Mesenchymal stem cell (in vitro differentiated cells and primary cell): ENCODE results near the gene CTU2.

Experiments
- DNase-seq: peaks from one replicate; pipeline ENCODE4 v3.0.0-alpha.2; 2013
- H2AFZ ChIP-seq: one replicate; pipeline ENCODE4 v1.6.1; 2013; ENCODE audit warnings: low read depth, mild to moderate bottlenecking, control low read depth, inconsistent platforms, low read length, moderate library complexity
- H2AK5ac ChIP-seq: 2 replicates; pipeline ENCODE4 v1.6.1; 2013; ENCODE audit warnings: low read length, moderate library complexity, mild to moderate bottlenecking, inconsistent platforms; ENCODE audit not compliant: severe bottlenecking
- H2BK120ac ChIP-seq: one replicate; pipeline ENCODE4 v1.6.1; 2013; ENCODE audit warnings: low read depth, mild to moderate bottlenecking, inconsistent platforms, low read length, moderate library complexity
- H2BK12ac ChIP-seq, 2 experiments: one replicate each; pipeline ENCODE4 v1.6.1; 2013; ENCODE audit warnings: inconsistent platforms in 2 of 2, low read length in 2 of 2, mild to moderate bottlenecking in 2 of 2, moderate library complexity in 2 of 2, control low read depth in 1 of 2
- H2BK15ac ChIP-seq: one replicate; pipeline ENCODE4 v1.6.1; 2013; ENCODE audit warnings: mild to moderate bottlenecking, low read depth, inconsistent platforms; ENCODE audit not compliant: poor library complexity, severe bottlenecking
- H2BK5ac ChIP-seq: 2 replicates; pipeline ENCODE4 v1.6.1; 2013; ENCODE audit warnings: low read depth, mild to moderate bottlenecking, low read length, control low read depth, inconsistent platforms; ENCODE audit not compliant: poor library complexity, severe bottlenecking
- H3K14ac ChIP-seq, 2 experiments: one replicate each; pipeline ENCODE4 v1.6.1; 2013; ENCODE audit warnings: inconsistent platforms in 2 of 2, low read length in 2 of 2, control low read depth in 1 of 2, mild to moderate bottlenecking in 1 of 2, moderate library complexity in 1 of 2
- H3K18ac ChIP-seq, 2 experiments: one replicate each; pipeline ENCODE4 v1.6.1; 2013; ENCODE audit warnings: inconsistent platforms in 2 of 2, low read length in 2 of 2, control low read depth in 1 of 2, low read depth in 1 of 2, mild to moderate bottlenecking in 1 of 2
- H3K23ac ChIP-seq, 2 experiments: one replicate each; pipeline ENCODE4 v1.6.1; 2013; ENCODE audit warnings: inconsistent platforms in 2 of 2, low read length in 2 of 2, mild to moderate bottlenecking in 2 of 2, moderate library complexity in 2 of 2, control low read depth in 1 of 2
- H3K27ac ChIP-seq: 2 replicates; pipeline ENCODE4 v1.5.1; 2013; ENCODE audit warnings: mild to moderate bottlenecking, moderate library complexity, low read length, control low read depth, inconsistent platforms; ENCODE audit not compliant: poor library complexity, severe bottlenecking
- H3K27me3 ChIP-seq, 2 experiments: 2 replicates each; pipeline versions ENCODE4 v1.6.1 to v1.7.0; 2013; ENCODE audit warnings: low read length in 2 of 2, mild to moderate bottlenecking in 2 of 2, moderate library complexity in 2 of 2, control low read depth in 1 of 2, inconsistent platforms in 1 of 2; ENCODE audit not compliant: control insufficient read depth in 1 of 2, insufficient read depth in 1 of 2
- H3K36me3 ChIP-seq, 2 experiments: 2 replicates each; pipeline versions ENCODE4 v1.6.1 to v1.7.0; 2013; ENCODE audit warnings: low read length in 2 of 2, control low read depth in 1 of 2, inconsistent platforms in 1 of 2, low read depth in 1 of 2, mild to moderate bottlenecking in 1 of 2; ENCODE audit not compliant: insufficient read depth in 2 of 2, control insufficient read depth in 1 of 2
- H3K4ac ChIP-seq, 2 experiments: one replicate each; pipeline ENCODE4 v1.6.1; 2013; ENCODE audit warnings: inconsistent platforms in 2 of 2, low read length in 2 of 2, mild to moderate bottlenecking in 2 of 2, moderate library complexity in 2 of 2, control low read depth in 1 of 2, low read depth in 1 of 2
- H3K4me1 ChIP-seq: 2 replicates; pipeline ENCODE4 v1.6.1; 2013; ENCODE audit warnings: low read depth, low read length, control low read depth; ENCODE audit not compliant: control insufficient read depth, insufficient read depth
- H3K4me2 ChIP-seq: 2 replicates; pipeline ENCODE4 v1.6.1; 2013; ENCODE audit warnings: low read length, mild to moderate bottlenecking, inconsistent platforms; ENCODE audit not compliant: poor library complexity, severe bottlenecking
- H3K4me3 ChIP-seq, 2 experiments: 2 replicates each; pipeline versions ENCODE4 v1.5.1 to v1.7.0; 2013; ENCODE audit warnings: low read length in 2 of 2, mild to moderate bottlenecking in 2 of 2, control low read depth in 1 of 2, low read depth in 1 of 2; ENCODE audit not compliant: insufficient read depth in 1 of 2
- H3K79me1 ChIP-seq: replicated peaks from 2 replicates; pipeline ENCODE4 v1.6.1; 2013; ENCODE audit warnings: mild to moderate bottlenecking, control low read depth, low read length, inconsistent platforms; ENCODE audit not compliant: poor library complexity, severe bottlenecking
- H3K9ac ChIP-seq: 2 replicates; pipeline ENCODE4 v1.7.0; 2013; ENCODE audit warnings: mild to moderate bottlenecking, low read length, moderate library complexity
- H3K9me3 ChIP-seq: 2 replicates; pipeline ENCODE4 v1.7.0; 2013; ENCODE audit warnings: mild to moderate bottlenecking, low read length; ENCODE audit not compliant: control insufficient read depth
- H4K8ac ChIP-seq: one replicate; pipeline ENCODE4 v1.6.1; 2013; ENCODE audit warnings: inconsistent platforms, mild to moderate bottlenecking, low read length, moderate library complexity
- H4K91ac ChIP-seq: one replicate; pipeline ENCODE4 v1.6.1; 2013; ENCODE audit warnings: mild to moderate bottlenecking, low read length, inconsistent platforms
- WGBS: methylation state at CpG from one replicate; pipeline ENCODE4 v1.1.7; 2013; ENCODE audit warnings: mixed read lengths; 5-methylcytosine and 5-hydroxymethylcytosine counted together

Gene CTU2

GRCh38 chr16:88759976-88760350 is 53.7 kb downstream of the CTU2 start:
- H3K18ac ChIP-seq = peak overlapping the region in 1 of 2 experiments; percentile 65
- H4K8ac ChIP-seq = peak overlapping the region; percentile 88
- DNase-seq = no peak
- no peak overlapping the region for H3K4me3 ChIP-seq
- H2BK12ac ChIP-seq = peak overlapping the region; percentile 11 to 65
- H3K27me3 ChIP-seq = no peaks in the 10 kb centered on the region
- WGBS = 95% methylated on average over 22 of the region's 22 CpGs
- H3K4ac ChIP-seq = peak overlapping the region in 1 of 2 experiments; percentile 41
- peaks cover 73% of the 10 kb centered on the region for H3K4me1 ChIP-seq
- H3K4me2 ChIP-seq = no peak overlapping the region
- no peaks in the 10 kb centered on the region for H3K9me3 ChIP-seq
- H3K23ac ChIP-seq = no peak overlapping the region
- peak overlapping the region; percentile 64 for H2BK15ac ChIP-seq
- no peak overlapping the region for H2BK5ac ChIP-seq
- H3K36me3 ChIP-seq = peaks cover 8 to 40% of the 10 kb centered on the region in 2 experiments
- no peak overlapping the region for H3K14ac ChIP-seq
- H2AK5ac ChIP-seq = no peak overlapping the region
- H3K9ac ChIP-seq = no peak overlapping the region
- H2BK120ac ChIP-seq = no peak overlapping the region
- no peak overlapping the region for H3K27ac ChIP-seq
- no peak overlapping the region for H2AFZ ChIP-seq
- H4K91ac ChIP-seq = peak overlapping the region; percentile 84
- H3K79me1 ChIP-seq = peaks cover 36% of the 10 kb centered on the region

DNA sequence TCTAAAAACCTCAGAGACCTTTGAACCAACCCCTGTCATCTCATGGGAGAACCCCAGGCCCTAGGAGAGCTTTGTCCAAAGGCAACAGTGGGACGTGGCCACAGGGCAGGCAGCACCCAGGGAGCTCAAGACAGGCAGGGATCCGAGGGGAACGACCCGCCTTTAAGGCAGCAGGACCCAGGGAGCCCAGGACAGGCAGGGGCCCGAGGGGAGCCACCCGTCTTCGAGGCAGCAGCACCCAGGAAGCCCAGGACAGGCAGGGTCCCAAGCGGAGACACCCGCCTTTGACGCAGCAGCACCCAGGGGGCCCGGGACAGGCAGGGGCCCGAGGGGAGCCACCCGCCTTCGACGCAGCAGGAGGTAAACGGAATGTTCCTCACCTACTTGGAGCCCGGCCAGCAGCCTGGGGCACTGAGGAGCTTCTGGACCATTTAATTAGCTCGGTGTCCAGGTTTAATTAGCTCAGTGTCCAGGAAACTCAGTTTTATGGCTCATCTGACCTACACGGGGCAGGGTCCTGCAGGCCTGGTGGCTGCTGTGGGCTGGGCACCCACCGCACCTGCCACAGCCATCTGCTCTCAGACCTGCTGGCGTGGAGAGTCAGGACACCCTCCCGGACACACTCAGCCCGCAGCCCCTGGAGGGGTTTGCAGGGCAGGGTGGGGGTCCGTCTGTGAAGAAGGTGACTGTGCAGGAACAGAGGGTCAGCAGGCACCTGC is 54.3 kb downstream of the CTU2 start:
- peak overlapping the region; percentile 64 for H2BK15ac ChIP-seq
- H2BK12ac ChIP-seq = peak overlapping the region in 1 of 2 experiments; percentile 15
- H4K91ac ChIP-seq = peak overlapping the region; percentile 27
- H3K79me1 ChIP-seq = peaks cover 40% of the 10 kb centered on the region
- no peaks in the 10 kb centered on the region for H3K27me3 ChIP-seq
- H2AK5ac ChIP-seq = no peak overlapping the region
- no peak overlapping the region for H3K27ac ChIP-seq
- 90% methylated on average over 24 of the region's 24 CpGs for WGBS
- H3K14ac ChIP-seq = no peak overlapping the region
- H3K9me3 ChIP-seq = no peaks in the 10 kb centered on the region
- H4K8ac ChIP-seq = peak overlapping the region; percentile 32
- no peak for DNase-seq
- no peak overlapping the region for H3K4me3 ChIP-seq
- peaks cover 8 to 43% of the 10 kb centered on the region in 2 experiments for H3K36me3 ChIP-seq
- no peak overlapping the region for H3K18ac ChIP-seq
- H3K4ac ChIP-seq = no peak overlapping the region
- no peak overlapping the region for H3K4me2 ChIP-seq
- H2BK5ac ChIP-seq = no peak overlapping the region
- no peak overlapping the region for H3K23ac ChIP-seq
- H2AFZ ChIP-seq = no peak overlapping the region
- no peak overlapping the region for H2BK120ac ChIP-seq
- H3K4me1 ChIP-seq = peaks cover 74% of the 10 kb centered on the region
- no peak overlapping the region for H3K9ac ChIP-seq

DNA sequence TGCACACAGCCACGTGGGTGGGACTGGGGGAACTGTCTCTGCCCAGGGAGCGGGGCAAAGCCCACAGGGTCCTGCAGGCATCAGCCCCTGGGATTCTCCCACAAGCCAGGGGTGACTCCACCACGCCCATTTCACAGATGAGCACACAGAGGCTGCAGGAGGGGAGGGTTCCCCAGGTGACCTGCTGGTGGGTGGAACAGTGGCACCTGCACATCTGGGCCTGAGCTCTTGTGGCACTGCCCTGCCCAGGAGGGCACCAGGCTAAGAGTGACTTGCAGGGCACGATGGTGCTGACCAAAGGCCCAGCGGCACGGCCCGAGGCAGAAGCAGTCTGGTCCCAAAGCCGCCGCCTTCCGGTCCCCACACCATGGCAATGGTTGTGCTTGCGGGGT is 54.8 kb downstream of the CTU2 start:
- no peak overlapping the region for H3K27ac ChIP-seq
- peak overlapping the region; percentile 74 for H4K91ac ChIP-seq
- H3K79me1 ChIP-seq = peaks cover 37% of the 10 kb centered on the region
- no peak overlapping the region for H3K14ac ChIP-seq
- peaks cover 76% of the 10 kb centered on the region for H3K4me1 ChIP-seq
- H3K4me2 ChIP-seq = no peak overlapping the region
- no peak overlapping the region for H3K9ac ChIP-seq
- no peaks in the 10 kb centered on the region for H3K27me3 ChIP-seq
- DNase-seq = no peak
- no peak overlapping the region for H3K4me3 ChIP-seq
- H3K9me3 ChIP-seq = no peaks in the 10 kb centered on the region
- H2BK120ac ChIP-seq = no peak overlapping the region
- peak overlapping the region in 1 of 2 experiments; percentile 15 for H2BK12ac ChIP-seq
- no peak overlapping the region for H2BK15ac ChIP-seq
- no peak overlapping the region for H2AK5ac ChIP-seq
- H3K4ac ChIP-seq = no peak overlapping the region
- no peak overlapping the region for H3K18ac ChIP-seq
- no peak overlapping the region for H3K23ac ChIP-seq
- no peak overlapping the region for H4K8ac ChIP-seq
- 93% methylated on average over 11 of the region's 11 CpGs for WGBS
- H2BK5ac ChIP-seq = no peak overlapping the region
- no peak overlapping the region for H2AFZ ChIP-seq
- peaks cover 11 to 41% of the 10 kb centered on the region in 2 experiments for H3K36me3 ChIP-seq

GRCh38 chr16:88761830-88762229 is 55.5 kb downstream of the CTU2 start:
- no peak overlapping the region for H2BK5ac ChIP-seq
- no peak overlapping the region for H2BK15ac ChIP-seq
- H3K4me2 ChIP-seq = no peak overlapping the region
- no peak overlapping the region for H3K9ac ChIP-seq
- H3K18ac ChIP-seq = no peak overlapping the region
- H3K23ac ChIP-seq = no peak overlapping the region
- H3K4ac ChIP-seq = no peak overlapping the region
- no peak overlapping the region for H4K91ac ChIP-seq
- H3K4me3 ChIP-seq = no peak overlapping the region
- peaks cover 11 to 40% of the 10 kb centered on the region in 2 experiments for H3K36me3 ChIP-seq
- H3K14ac ChIP-seq = no peak overlapping the region
- peaks cover 40% of the 10 kb centered on the region for H3K79me1 ChIP-seq
- WGBS = 93% methylated on average over 10 of the region's 10 CpGs
- no peak overlapping the region for H2AK5ac ChIP-seq
- peaks cover 80% of the 10 kb centered on the region for H3K4me1 ChIP-seq
- H3K27ac ChIP-seq = no peak overlapping the region
- no peak overlapping the region for H2BK120ac ChIP-seq
- no peak for DNase-seq
- no peaks in the 10 kb centered on the region for H3K9me3 ChIP-seq
- no peaks in the 10 kb centered on the region for H3K27me3 ChIP-seq
- H2BK12ac ChIP-seq = peak overlapping the region in 1 of 2 experiments; percentile 43
- H4K8ac ChIP-seq = no peak overlapping the region
- no peak overlapping the region for H2AFZ ChIP-seq
